Activated naive CD4-positive, alpha-beta T cell (primary cell): ENCODE results near the gene NEU4.

Source experiments
- DNase-seq, 4 experiments: peaks; one replicate each; lab custom pipeline; 2025; lab: John Stamatoyannopoulos, UW

The NEU4 gene

GRCh38 chr2:241852981-241853631 is 44.1 kb downstream of the NEU4 start:
- DNase-seq = no peak

- DNase-seq = no peak
Measured at GRCh38 chr2:241853651-241854341, 44.8 kb downstream of the NEU4 start.

DNA sequence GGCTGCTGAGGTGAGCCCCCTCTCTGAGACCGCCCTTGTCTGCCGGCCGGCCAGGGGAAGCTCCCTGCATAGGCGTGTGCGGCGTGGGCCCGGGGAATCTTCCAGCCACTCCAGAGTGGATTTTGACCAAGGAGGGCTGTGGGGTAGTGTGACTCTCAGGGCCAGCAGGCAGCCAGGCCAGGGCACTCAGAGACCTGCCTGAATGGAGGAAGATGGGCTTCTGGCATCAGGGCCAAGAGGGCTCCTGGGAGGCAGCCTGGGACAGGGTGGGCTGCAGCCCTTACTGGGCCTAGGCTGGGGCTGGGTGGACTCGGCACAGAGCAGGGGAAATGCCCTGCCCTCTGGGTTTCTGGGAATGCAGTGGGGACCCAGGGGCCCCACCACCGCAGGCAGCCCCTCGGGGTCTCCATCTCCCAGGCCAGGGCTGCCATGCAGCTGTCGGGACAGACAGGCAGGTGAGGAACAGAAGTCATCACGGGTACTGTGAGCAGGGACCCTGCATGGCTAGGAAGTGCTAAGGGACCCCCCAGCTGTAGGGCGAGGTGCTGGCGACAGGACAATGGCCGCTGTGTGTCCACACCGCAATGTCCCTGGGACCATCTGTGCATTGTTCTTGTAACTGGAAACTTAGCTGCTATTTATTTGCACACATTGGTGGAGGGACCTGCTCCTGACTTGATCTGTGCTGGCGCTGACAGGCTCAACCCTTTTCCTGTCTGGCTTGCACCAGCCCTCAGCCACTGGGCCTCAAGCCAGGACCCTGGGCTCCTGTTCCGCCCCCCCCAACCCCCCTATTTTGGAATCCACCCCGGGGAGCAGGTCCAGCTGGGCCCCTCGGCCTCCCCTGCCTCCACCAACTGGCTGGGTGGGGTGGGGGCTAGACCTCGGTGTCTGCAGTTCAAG is 45.6 kb downstream of the NEU4 start:
- DNase-seq = no peak

DNA sequence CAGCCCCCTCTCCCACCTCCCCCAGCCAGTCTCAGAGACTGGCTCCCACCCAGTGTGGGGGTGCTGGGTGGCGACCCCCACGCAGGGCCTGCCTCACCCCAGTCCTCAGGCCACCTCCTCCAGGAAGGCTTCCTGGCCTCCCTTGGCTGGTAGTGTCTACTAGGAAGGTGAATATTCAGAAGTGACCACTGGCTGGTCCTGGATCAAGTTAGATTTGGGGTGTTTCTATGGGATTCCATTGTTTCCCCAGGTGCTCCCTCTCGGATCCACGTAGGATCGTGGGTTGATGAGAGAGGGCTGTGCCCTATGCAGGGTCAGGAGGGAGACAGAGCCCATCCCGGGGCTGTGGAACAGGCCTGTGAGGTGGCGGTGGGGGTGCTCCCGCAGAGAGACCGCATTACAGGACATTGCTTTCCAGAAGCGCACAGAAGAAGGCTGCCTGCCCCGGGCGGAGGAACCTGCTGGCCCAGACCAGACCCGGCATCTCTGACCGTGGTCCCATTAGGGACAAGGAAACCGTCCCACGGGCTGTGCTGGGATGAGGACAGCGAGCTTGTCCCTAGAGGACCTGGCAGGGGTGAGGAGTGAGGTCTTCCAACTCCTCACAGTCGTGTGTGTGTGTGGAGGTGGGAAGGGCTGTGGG is 46.4 kb downstream of the NEU4 start:
- DNase-seq = no peak

DNA sequence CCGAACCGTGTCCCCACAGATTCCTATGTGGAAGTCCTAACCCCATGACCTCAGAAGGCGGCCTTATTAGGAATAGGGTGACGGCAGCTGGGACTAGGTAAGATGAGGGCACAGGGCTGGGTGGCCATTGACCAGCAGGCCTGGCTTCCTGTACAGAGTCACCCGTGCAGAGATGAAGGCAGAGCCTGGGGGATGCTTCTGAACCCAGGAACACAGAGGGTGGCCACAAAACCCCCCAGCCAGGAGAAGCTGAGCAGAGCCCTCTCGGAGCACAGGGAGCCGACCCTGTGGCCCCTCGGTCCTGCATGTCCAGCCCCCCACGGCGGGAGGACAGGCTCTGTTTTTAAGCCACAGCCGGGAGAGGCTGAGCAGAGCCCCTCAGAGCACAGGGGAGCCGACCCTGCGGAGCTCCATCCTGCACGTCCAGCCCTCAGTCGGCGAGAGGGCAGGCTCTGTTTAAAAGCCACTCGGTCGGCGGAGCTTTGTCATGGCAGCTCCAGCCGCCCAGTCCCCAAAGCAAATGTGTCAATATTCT is 47.0 kb downstream of the NEU4 start:
- no peak for DNase-seq

DNA sequence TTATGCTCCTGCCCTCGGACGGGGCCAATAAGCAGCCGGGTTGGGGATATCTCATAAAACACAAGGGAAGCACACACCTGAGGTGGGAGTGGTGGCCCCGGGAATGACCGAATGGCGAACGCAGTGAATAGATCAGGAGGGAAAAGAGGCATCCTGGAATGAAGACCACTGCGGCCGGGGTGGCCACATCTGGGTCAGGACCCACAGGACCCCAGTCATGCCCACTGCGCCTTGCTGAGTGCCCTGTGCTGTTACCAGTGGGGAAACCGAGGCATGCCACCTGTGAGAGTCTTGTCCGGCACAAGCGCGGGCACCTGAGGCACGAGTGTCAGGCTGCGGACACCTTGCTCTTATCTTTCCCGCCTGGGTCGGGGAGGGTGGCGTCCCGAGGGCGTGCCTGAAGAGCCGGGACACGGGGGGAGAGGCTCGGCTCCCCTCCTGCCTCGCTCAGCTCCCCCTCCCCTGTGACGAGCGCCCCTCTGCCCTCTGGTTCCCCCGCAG is 48.1 kb downstream of the NEU4 start:
- no peak for DNase-seq

DNA sequence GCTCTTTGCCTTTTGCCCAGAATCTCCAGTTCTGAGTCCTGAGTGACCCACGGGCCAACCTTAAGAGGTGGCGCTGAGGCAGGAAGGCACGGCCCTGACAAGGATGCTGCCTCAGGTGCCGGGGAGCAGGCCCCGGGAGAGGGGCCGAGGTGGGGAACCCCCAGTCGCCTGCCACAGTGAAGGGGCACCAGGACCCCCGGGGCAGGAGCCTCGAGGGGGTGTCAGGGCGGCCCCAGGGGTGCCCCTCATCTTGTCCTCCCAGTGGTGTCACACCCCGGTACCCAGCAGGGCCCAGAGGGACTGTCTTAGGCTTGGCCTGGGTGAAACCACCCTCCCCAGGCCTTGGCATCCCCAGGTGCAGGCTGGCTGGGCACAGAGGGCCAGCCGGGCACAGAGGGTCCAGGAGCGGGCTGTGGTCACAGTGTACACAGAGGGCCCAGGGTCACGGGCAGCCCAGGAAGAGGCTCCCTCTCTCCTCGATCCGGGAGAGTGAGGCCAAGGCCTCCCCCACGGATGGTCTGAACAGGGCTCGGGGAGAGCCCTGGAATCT is 48.7 kb downstream of the NEU4 start:
- DNase-seq = no peak

GRCh38 chr2:241858206-241859016 is 49.4 kb downstream of the NEU4 start, which contains the start of gene PDCD1:
TSS of gene PDCD1 (minus strand) at chr2:241858894. CDS start at chr2:241858838, 56 bp downstream.
- DNase-seq = peak in 1 of 4 experiments; percentile 43

- no peak for DNase-seq
Measured at GRCh38 chr2:241859017-241859435, 50.0 kb downstream of the NEU4 start.

DNA sequence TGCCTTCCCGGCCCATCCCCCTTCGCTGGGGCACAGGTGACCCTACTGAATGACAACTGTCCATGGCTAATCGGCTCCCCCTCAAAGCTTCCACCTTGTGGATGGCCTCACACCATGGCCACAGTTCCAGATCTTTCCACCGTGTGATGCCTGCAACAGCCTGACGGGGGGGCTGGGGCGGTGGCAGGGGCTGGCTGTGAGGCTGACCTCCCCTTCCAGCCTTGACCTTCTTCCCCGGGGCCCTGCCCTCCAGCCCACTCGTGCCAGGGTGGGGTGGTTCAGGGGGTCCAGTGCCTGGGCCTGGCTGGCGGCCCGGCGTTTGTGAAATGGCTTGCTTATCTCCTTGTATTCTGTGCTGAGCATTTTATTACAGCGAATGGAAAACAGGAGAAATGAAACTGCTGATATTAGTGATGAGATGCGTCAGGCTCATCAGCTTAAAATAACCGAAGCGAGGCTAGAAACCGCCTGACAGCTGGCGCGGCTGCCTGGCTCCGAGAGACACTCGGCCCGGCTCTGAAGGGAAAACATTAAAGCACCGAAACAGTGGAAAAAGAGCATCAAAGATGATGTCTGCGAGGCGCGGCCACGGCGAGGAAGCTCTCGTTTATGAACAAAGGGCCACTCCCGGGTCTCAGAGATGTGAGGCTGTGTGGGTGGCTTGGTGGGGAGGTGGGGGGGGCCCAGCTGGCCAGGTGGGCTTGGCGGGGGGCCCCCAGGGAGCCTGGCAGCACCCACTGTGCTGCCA is 50.6 kb downstream of the NEU4 start:
- DNase-seq = no peak

- no peak for DNase-seq
Measured at GRCh38 chr2:241860184-241861078, 51.4 kb downstream of the NEU4 start.

- no peak for DNase-seq
Measured at GRCh38 chr2:241861264-241861663, 52.3 kb downstream of the NEU4 start.

GRCh38 chr2:241862093-241862492 is 53.1 kb downstream of the NEU4 start:
- no peak for DNase-seq

GRCh38 chr2:241862775-241863535 is 54.0 kb downstream of the NEU4 start:
- no peak for DNase-seq

DNA sequence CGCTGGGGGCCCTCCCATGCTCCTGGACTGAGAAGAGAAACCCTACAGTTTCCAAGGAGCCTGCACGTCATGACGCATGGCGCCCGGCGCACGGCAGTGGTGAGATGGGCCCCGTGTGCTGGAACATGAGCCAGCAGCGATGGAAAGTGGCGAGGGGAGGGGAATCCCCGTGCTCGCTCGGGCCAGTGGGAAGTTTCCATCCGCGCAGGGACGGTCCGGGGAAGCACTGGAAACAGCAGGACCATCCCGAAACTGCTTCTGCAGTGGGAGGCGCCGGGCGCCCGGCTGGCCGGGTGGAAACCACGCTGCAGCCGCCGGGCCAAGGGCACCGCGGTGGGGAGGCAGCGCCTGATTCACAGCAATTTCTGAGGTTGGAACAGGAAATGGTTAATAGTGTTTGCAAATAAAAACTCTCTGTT is 54.6 kb downstream of the NEU4 start:
- no peak for DNase-seq

GRCh38 chr2:241864168-241864849 is 55.3 kb downstream of the NEU4 start:
- DNase-seq = no peak

DNA sequence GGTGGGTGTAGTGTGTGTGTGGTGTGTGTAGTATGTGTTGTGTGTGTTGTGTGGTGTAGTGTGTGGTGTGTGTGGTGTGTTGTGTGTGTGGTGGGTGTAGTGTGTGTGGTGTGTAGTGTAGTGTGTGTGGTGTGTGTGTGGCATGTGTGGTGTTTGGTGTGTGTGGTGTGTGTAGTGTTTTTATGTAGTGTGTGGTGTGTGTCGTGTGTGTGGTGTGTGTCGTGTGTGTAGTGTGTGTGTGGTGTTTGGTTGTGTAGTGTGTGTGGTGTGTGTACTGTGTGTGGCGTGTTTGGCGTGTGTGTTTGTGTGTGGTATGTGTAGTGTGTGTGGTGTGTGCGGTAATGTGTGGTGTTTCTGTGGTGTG is 55.8 kb downstream of the NEU4 start:
- no peak for DNase-seq
